HepG2 (cell line): Measurements from ENCODE around the gene SYNE2.

Experiments
- CTCF ChIP-seq: sonication (generic); formaldehyde crosslinking; IDR thresholded peaks from 2 replicates; pipeline ENCODE4 v1.5.0; 2020; ENCODE audit warnings: mild to moderate bottlenecking, missing genetic modification reagents, moderate library complexity
- GATAD1 ChIP-seq: IDR thresholded peaks from 2 replicates; pipeline ENCODE4 v1.6.1; 2016; ENCODE audit warnings: missing genetic modification reagents, missing compliant biosample characterization
- MXI1 ChIP-seq: IDR thresholded peaks from 3 replicates; pipeline ENCODE4 v1.6.1; 2012; ENCODE audit warnings: low read depth, low read length, inconsistent platforms, borderline replicate concordance
- RELA ChIP-seq: sonication (generic); formaldehyde crosslinking; IDR thresholded peaks from 2 replicates; pipeline ENCODE4 v1.4.0; 2020; ENCODE audit warnings: missing genetic modification reagents
- SRSF1 ChIP-seq: fragments of 200-400 bp; formaldehyde crosslinking; optimal IDR thresholded peaks from 2 replicates; pipeline ENCODE3; 2017; ENCODE audit warnings: mild to moderate bottlenecking, low read depth, low read length, moderate library complexity
- ZBTB33 ChIP-seq: sonication (generic); formaldehyde crosslinking; IDR thresholded peaks from 2 replicates; pipeline ENCODE4 v1.4.0; 2020; ENCODE audit warnings: missing genetic modification reagents
- ZFP36 ChIP-seq: fragments of 150-350 bp; IDR thresholded peaks from 2 replicates; pipeline ENCODE4 v1.6.1; 2018; ENCODE audit warnings: borderline replicate concordance, low read length, low read depth; ENCODE audit not compliant: partially characterized antibody
- TF ChIP-seq, protein P1 (sequence below): sonication (generic); formaldehyde crosslinking; IDR thresholded peaks from 2 replicates; pipeline ENCODE4 v1.8.1; 2022; ENCODE audit warnings: low read depth, mild to moderate bottlenecking, missing genetic modification reagents

GRCh38 chr14:64203366-64204006 lies 350.7 kb downstream of the SYNE2 start:
- TF ChIP-seq, protein P1, sequence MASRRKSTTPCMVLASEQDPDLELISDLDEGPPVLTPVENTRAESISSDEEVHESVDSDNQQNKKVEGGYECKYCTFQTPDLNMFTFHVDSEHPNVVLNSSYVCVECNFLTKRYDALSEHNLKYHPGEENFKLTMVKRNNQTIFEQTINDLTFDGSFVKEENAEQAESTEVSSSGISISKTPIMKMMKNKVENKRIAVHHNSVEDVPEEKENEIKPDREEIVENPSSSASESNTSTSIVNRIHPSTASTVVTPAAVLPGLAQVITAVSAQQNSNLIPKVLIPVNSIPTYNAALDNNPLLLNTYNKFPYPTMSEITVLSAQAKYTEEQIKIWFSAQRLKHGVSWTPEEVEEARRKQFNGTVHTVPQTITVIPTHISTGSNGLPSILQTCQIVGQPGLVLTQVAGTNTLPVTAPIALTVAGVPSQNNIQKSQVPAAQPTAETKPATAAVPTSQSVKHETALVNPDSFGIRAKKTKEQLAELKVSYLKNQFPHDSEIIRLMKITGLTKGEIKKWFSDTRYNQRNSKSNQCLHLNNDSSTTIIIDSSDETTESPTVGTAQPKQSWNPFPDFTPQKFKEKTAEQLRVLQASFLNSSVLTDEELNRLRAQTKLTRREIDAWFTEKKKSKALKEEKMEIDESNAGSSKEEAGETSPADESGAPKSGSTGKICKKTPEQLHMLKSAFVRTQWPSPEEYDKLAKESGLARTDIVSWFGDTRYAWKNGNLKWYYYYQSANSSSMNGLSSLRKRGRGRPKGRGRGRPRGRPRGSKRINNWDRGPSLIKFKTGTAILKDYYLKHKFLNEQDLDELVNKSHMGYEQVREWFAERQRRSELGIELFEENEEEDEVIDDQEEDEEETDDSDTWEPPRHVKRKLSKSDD (CRISPR knock-in tag): no peak
- TF ChIP-seq ZBTB33 (CRISPR knock-in tag) (no peak), CTCF (CRISPR knock-in tag) (no peak), GATAD1 (no peak), SRSF1 (no peak), ZFP36 (no peak), MXI1 (no peak), RELA (no peak)
